Hepatocyte (in vitro differentiated cells): ENCODE data around the gene NEK1.

Experiments
- EZH2phosphoT487 ChIP-seq: fragments of 200-600 bp; sonication (generic); IDR thresholded peaks from one replicate; pipeline ENCODE4 v1.6.1; 2018; ENCODE audit warnings: antibody characterized with exemption, mild to moderate bottlenecking, low read depth, moderate library complexity; ENCODE audit not compliant: unreplicated experiment, severe bottlenecking
- TF ChIP-seq, protein P1 (sequence below): fragments of 200-600 bp; sonication (generic); IDR thresholded peaks from 2 replicates; pipeline ENCODE4 v1.5.1; 2016; ENCODE audit warnings: antibody characterized with exemption, mild to moderate bottlenecking; ENCODE audit not compliant: poor library complexity

DNA sequence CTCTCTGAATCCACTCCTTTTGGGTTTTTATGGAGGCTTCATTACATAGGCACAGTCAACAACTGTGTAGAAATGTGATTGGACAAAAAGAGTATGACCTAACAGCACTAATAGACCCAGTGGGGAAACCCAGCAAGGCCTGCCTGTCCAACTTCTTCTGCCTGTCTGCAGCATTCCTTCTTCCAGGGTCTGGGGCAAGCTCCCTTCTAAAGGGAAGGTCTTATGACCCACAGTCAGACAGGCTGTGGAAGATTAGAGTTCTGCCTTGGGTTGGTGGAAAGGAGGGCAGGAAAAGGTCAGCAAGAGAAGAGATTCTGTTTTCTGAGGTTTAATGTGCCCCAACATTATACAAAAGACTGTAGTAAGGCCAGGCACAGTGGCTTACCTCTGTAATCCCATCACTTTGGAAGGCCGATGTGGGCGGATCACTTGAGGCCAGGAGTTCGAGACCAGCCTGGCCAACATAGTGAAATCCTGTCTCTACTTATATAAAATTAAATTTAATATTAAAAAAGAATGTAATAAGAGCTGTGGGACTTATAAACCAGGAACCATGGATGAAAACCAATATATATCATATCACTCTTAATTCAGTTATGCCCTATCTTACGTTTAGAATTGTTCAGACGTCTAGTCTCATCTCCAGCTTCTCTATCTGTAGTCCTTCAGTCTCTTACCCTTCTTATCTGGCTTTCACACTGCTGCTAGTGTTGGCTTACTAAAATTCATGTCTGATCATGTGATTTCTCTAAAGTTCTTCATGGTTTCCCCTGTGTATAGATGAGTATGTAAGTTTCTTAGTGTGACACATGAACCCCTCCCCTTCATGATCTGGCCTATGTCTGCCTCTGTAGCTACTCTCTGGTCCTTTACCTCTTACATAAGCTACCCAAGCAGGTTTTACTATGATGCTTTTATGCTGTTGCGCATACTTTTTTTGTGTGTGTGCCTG, 14.2 kb upstream of the NEK1 start:
- TF ChIP-seq, protein P1, sequence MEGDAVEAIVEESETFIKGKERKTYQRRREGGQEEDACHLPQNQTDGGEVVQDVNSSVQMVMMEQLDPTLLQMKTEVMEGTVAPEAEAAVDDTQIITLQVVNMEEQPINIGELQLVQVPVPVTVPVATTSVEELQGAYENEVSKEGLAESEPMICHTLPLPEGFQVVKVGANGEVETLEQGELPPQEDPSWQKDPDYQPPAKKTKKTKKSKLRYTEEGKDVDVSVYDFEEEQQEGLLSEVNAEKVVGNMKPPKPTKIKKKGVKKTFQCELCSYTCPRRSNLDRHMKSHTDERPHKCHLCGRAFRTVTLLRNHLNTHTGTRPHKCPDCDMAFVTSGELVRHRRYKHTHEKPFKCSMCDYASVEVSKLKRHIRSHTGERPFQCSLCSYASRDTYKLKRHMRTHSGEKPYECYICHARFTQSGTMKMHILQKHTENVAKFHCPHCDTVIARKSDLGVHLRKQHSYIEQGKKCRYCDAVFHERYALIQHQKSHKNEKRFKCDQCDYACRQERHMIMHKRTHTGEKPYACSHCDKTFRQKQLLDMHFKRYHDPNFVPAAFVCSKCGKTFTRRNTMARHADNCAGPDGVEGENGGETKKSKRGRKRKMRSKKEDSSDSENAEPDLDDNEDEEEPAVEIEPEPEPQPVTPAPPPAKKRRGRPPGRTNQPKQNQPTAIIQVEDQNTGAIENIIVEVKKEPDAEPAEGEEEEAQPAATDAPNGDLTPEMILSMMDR, result no peak
- no peak for TF ChIP-seq EZH2phosphoT487
